Measurements from ENCODE around the gene EEF2K.

Gene EEF2K

GRCh38 chr16:22326369-22326652, 120.2 kb downstream of the EEF2K start:
- Histone ChIP-seq H3K9me2 (replicated peaks; ENCODE audit: control insufficient read depth, low read length) (no peaks in the 10 kb centered on the region), H3K27me3 (ENCODE audit: control insufficient read depth, low read length) (no peaks in the 10 kb centered on the region), H3K27ac (ENCODE audit: low read depth, low read length) (no peak overlapping the region), H3K36me3 (ENCODE audit: control insufficient read depth, low read length) (peaks cover 97% of the 10 kb centered on the region), H3K4me2 (ENCODE audit: low read length) (no peak overlapping the region), H3K79me2 (ENCODE audit: control insufficient read depth, low read length) (peaks cover 14% of the 10 kb centered on the region), H3K4me3 (ENCODE audit: low read length) (no peak overlapping the region), H3K9me3 (ENCODE audit: control insufficient read depth, insufficient read depth, low read length) (no peaks in the 10 kb centered on the region), H3K4me1 (ENCODE audit: control insufficient read depth, low read length) (no peaks in the 10 kb centered on the region), H3F3A (ENCODE audit: control insufficient read depth, insufficient read depth) (no peaks in the 10 kb centered on the region), H4K20me1 (ENCODE audit: control insufficient read depth, insufficient read depth, low read depth, low read length) (no peaks in the 10 kb centered on the region)
- TF ChIP-seq CTCF (IDR thresholded peaks at IDR 0.05; ENCODE audit: low read depth, low read length, poor library complexity, severe bottlenecking) = no peak
- TF ChIP-seq EZH2phosphoT487 (IDR thresholded peaks at IDR 0.05; ENCODE audit: borderline replicate concordance, low read length) = no peak

- Histone ChIP-seq H3K27me3 (ENCODE audit: control insufficient read depth, low read length) (no peaks in the 10 kb centered on the region), H4K20me1 (ENCODE audit: control insufficient read depth, insufficient read depth, low read depth, low read length) (no peaks in the 10 kb centered on the region), H3K27ac (ENCODE audit: low read depth, low read length) (no peak overlapping the region), H3K4me2 (ENCODE audit: low read length) (no peak overlapping the region), H3K4me3 (ENCODE audit: low read length) (no peak overlapping the region), H3K36me3 (ENCODE audit: control insufficient read depth, low read length) (peaks cover 97% of the 10 kb centered on the region), H3K79me2 (ENCODE audit: control insufficient read depth, low read length) (peaks cover 8% of the 10 kb centered on the region), H3K9me3 (ENCODE audit: control insufficient read depth, insufficient read depth, low read length) (no peaks in the 10 kb centered on the region), H3K9me2 (replicated peaks; ENCODE audit: control insufficient read depth, low read length) (no peaks in the 10 kb centered on the region), H3K4me1 (ENCODE audit: control insufficient read depth, low read length) (no peaks in the 10 kb centered on the region), H3F3A (ENCODE audit: control insufficient read depth, insufficient read depth) (no peaks in the 10 kb centered on the region)
- TF ChIP-seq EZH2phosphoT487 (IDR thresholded peaks at IDR 0.05; ENCODE audit: borderline replicate concordance, low read length) (no peak), CTCF (IDR thresholded peaks at IDR 0.05; ENCODE audit: low read depth, low read length, poor library complexity, severe bottlenecking) (no peak)
These were observed 120.8 kb downstream of the EEF2K start for GRCh38 chr16:22326771-22327445.

GRCh38 chr16:22327446-22327775, 121.3 kb downstream of the EEF2K start:
- Histone ChIP-seq H3K4me1 (ENCODE audit: control insufficient read depth, low read length) (no peaks in the 10 kb centered on the region), H3K4me2 (ENCODE audit: low read length) (no peak overlapping the region), H3F3A (ENCODE audit: control insufficient read depth, insufficient read depth) (no peaks in the 10 kb centered on the region), H3K4me3 (ENCODE audit: low read length) (no peak overlapping the region), H3K9me2 (replicated peaks; ENCODE audit: control insufficient read depth, low read length) (no peaks in the 10 kb centered on the region), H3K27me3 (ENCODE audit: control insufficient read depth, low read length) (no peaks in the 10 kb centered on the region), H3K36me3 (ENCODE audit: control insufficient read depth, low read length) (peaks cover 97% of the 10 kb centered on the region), H3K79me2 (ENCODE audit: control insufficient read depth, low read length) (peaks cover 3% of the 10 kb centered on the region), H4K20me1 (ENCODE audit: control insufficient read depth, insufficient read depth, low read depth, low read length) (no peaks in the 10 kb centered on the region), H3K9me3 (ENCODE audit: control insufficient read depth, insufficient read depth, low read length) (no peaks in the 10 kb centered on the region), H3K27ac (ENCODE audit: low read depth, low read length) (no peak overlapping the region)
- TF ChIP-seq EZH2phosphoT487 (IDR thresholded peaks at IDR 0.05; ENCODE audit: borderline replicate concordance, low read length) = no peak

GRCh38 chr16:22328081-22328725, 122.1 kb downstream of the EEF2K start:
- Histone ChIP-seq H3K9me3 (ENCODE audit: control insufficient read depth, insufficient read depth, low read length) (no peaks in the 10 kb centered on the region), H3F3A (ENCODE audit: control insufficient read depth, insufficient read depth) (no peaks in the 10 kb centered on the region), H3K27me3 (ENCODE audit: control insufficient read depth, low read length) (no peaks in the 10 kb centered on the region), H3K27ac (ENCODE audit: low read depth, low read length) (no peak overlapping the region), H3K4me3 (ENCODE audit: low read length) (no peak overlapping the region), H3K36me3 (ENCODE audit: control insufficient read depth, low read length) (peaks cover 94% of the 10 kb centered on the region), H4K20me1 (ENCODE audit: control insufficient read depth, insufficient read depth, low read depth, low read length) (no peaks in the 10 kb centered on the region), H3K9me2 (replicated peaks; ENCODE audit: control insufficient read depth, low read length) (no peaks in the 10 kb centered on the region), H3K79me2 (ENCODE audit: control insufficient read depth, low read length) (no peaks in the 10 kb centered on the region), H3K4me2 (ENCODE audit: low read length) (no peak overlapping the region), H3K4me1 (ENCODE audit: control insufficient read depth, low read length) (no peaks in the 10 kb centered on the region)
- TF ChIP-seq EZH2phosphoT487 (IDR thresholded peaks at IDR 0.05; ENCODE audit: borderline replicate concordance, low read length) = no peak

Data from DOHH2 (cell line).